ENCODE measurements around the gene SOCS7.
A peak's percentile ranks its signal among the peaks of the same experiment; 100 is the strongest.

Gene SOCS7

GRCh38 chr17:38452719-38453118 lies 101.1 kb downstream of the SOCS7 start:
- no peak for TF ChIP-seq CTCF (conservative IDR thresholded peaks at IDR 0.05; ENCODE audit: low read depth, low read length)
- no peak overlapping the region for H3K4me3 ChIP-seq (ENCODE audit: low read depth, low read length)
- DNase-seq (ENCODE audit: low read depth), result no peak

GRCh38 chr17:38453951-38454421 lies 102.3 kb downstream of the SOCS7 start:
- peak overlapping the region; percentile 66 for H3K4me3 ChIP-seq (ENCODE audit: low read depth, low read length)
- no peak for DNase-seq (ENCODE audit: low read depth)
- TF ChIP-seq CTCF (conservative IDR thresholded peaks at IDR 0.05; ENCODE audit: low read depth, low read length), result no peak

GRCh38 chr17:38454532-38454931 lies 102.9 kb downstream of the SOCS7 start:
- no peak for TF ChIP-seq CTCF (conservative IDR thresholded peaks at IDR 0.05; ENCODE audit: low read depth, low read length)
- H3K4me3 ChIP-seq (ENCODE audit: low read depth, low read length), result peak overlapping the region; percentile 66
- peak; percentile 53 for DNase-seq (ENCODE audit: low read depth)
